ENCODE measurements around the gene ST7. TPM values are rescaled to one million over a fixed set of nuclear protein-coding genes. Genes with fewer than 3 reads are reported as not detected.
"Not testable (repeated sequence)": the region's sequence is repeated elsewhere in the genome, so short reads cannot be mapped to it uniquely, and the experiment has no call there.

ST7 gene
- total RNA-seq, 2 experiments from 2014 or later: 4.9 to 5.4 TPM

DNA sequence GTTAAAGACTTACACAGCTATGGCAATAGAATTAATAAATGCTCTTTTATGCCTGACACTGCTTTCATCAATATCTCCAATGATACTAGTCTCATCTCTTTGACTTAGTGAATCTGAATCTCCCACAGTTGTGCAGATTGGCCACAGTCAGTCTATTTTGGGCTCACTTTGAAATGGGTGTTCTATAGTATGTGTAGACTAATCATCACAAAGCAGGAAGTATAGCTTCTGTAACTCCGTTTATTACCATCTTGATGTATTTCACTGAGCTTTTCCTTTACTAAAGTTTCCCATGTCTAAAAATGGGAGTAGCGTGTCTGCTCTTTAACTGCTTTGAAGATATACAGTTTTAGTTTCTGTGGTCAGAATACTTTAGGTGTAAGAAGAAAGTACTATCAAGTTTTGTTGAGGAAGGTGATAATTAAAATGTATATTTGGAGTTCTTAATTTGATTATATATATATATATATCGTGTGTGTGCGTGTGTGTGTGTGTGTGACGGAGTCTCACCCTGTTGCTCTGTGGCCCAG, 70.1 kb downstream of the ST7 start:
- Mint-ChIP-seq H3K9me3 (no peaks in the 10 kb centered on the region), H3K27me3 (no peaks in the 10 kb centered on the region), H3K36me3 (ENCODE audit: low read depth) (no peaks in the 10 kb centered on the region), H3K4me3 (no peak overlapping the region), H3K4me1 (ENCODE audit: low read depth) (peaks cover 15% of the 10 kb centered on the region), H3K27ac (no peak overlapping the region)
- Histone ChIP-seq H3K9me3 (ENCODE audit: control insufficient read depth in 1 of 2, insufficient read depth in 1 of 2, low read length in 2 of 2) (no peaks in the 10 kb centered on the region), H3K36me3 (ENCODE audit: insufficient read depth, low read length) (no peaks in the 10 kb centered on the region), H3K27ac (ENCODE audit: low read depth in 1 of 2, low read length in 2 of 2) (no peak overlapping the region), H3K27me3 (ENCODE audit: control insufficient read depth in 1 of 2, insufficient read depth in 2 of 2, low read length in 2 of 2) (no peaks in the 10 kb centered on the region), H3K4me3 (ENCODE audit: low read length) (no peak overlapping the region), H3K4me1 (ENCODE audit: insufficient read depth, low read length) (no peaks in the 10 kb centered on the region)
- TF ChIP-seq, protein P1, sequence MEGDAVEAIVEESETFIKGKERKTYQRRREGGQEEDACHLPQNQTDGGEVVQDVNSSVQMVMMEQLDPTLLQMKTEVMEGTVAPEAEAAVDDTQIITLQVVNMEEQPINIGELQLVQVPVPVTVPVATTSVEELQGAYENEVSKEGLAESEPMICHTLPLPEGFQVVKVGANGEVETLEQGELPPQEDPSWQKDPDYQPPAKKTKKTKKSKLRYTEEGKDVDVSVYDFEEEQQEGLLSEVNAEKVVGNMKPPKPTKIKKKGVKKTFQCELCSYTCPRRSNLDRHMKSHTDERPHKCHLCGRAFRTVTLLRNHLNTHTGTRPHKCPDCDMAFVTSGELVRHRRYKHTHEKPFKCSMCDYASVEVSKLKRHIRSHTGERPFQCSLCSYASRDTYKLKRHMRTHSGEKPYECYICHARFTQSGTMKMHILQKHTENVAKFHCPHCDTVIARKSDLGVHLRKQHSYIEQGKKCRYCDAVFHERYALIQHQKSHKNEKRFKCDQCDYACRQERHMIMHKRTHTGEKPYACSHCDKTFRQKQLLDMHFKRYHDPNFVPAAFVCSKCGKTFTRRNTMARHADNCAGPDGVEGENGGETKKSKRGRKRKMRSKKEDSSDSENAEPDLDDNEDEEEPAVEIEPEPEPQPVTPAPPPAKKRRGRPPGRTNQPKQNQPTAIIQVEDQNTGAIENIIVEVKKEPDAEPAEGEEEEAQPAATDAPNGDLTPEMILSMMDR (IDR thresholded peaks at IDR 0.05): no peak
- ATAC-seq (ENCODE audit: poor library complexity) (no peak), DNase-seq (no peak)
- POLR2A ChIA-PET: interaction anchor here (0.9 to 1.3 kb wide), 2 partner anchors 14 to 18 kb away, joined by 3 to 4 read pairs; no protein-coding TSS in a partner anchor
- intact Hi-C loops (cut with DNase I, micrococcal nuclease): no loop called here
- CTCF ChIA-PET: no interaction called here

DNA sequence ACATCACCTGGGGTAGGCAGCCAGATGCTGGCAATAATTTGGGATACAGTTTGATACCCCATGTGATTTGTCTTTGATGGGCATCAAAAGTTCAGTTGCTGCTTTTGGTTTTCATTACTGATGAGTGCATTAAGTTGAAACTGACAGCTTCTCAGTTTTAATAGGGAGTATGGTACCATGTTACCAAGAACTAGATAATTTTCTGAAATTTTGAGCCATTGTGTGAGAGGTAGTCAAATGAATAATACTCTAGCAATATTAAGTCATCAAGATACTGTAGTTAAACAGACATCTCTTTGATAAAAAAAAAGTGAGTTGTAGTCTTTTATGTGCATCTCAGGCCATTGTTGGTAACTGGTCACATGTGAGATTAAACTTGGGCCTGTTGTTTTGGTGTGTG, 71.5 kb downstream of the ST7 start:
- H3K4me1 ChIP-seq (ENCODE audit: insufficient read depth, low read length): no peaks in the 10 kb centered on the region
- H3K9me3 ChIP-seq (ENCODE audit: control insufficient read depth in 1 of 2, insufficient read depth in 1 of 2, low read length in 2 of 2): no peaks in the 10 kb centered on the region
- no peak for DNase-seq
- no peak overlapping the region for H3K4me3 Mint-ChIP-seq
- H3K4me3 ChIP-seq (ENCODE audit: low read length): no peak overlapping the region
- H3K9me3 Mint-ChIP-seq: no peaks in the 10 kb centered on the region
- no peaks in the 10 kb centered on the region for H3K36me3 ChIP-seq (ENCODE audit: insufficient read depth, low read length)
- no peak for ATAC-seq (ENCODE audit: poor library complexity)
- H3K36me3 Mint-ChIP-seq (ENCODE audit: low read depth): no peaks in the 10 kb centered on the region
- peaks cover 15% of the 10 kb centered on the region for H3K4me1 Mint-ChIP-seq (ENCODE audit: low read depth)
- no peak overlapping the region for H3K27ac ChIP-seq (ENCODE audit: low read depth in 1 of 2, low read length in 2 of 2)
- ChIA-PET CTCF (no interaction called here), POLR2A (no interaction called here)
- no peaks in the 10 kb centered on the region for H3K27me3 Mint-ChIP-seq
- TF ChIP-seq, protein P1 (IDR thresholded peaks at IDR 0.05): no peak
- intact Hi-C loops (cut with DNase I, micrococcal nuclease): loop anchor here in 1 of 2 experiments (1.0 kb wide), 1 partner anchor 20 kb away; no protein-coding TSS in a partner anchor
- no peaks in the 10 kb centered on the region for H3K27me3 ChIP-seq (ENCODE audit: control insufficient read depth in 1 of 2, insufficient read depth in 2 of 2, low read length in 2 of 2)
- H3K27ac Mint-ChIP-seq: no peak overlapping the region

DNA sequence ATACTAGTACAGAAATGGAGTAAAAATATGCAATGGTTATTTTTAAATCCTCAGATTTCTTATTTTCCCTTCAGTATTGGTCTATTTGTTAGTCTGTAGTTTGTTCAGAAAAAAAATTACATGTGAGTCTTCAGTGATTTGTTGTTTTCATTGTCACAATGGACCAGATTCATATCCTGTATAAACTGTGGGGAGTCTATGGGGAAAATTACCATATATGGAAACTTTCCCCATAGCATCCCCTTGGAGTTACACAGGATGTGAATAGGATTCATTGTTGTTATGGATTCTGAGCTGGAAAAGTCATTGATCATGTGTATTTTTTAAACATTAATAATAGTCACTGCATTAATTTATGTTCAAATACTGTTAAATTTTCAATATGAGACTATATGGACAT, 72.6 kb downstream of the ST7 start:
- H3K4me1 ChIP-seq (ENCODE audit: insufficient read depth, low read length): no peaks in the 10 kb centered on the region
- H3K36me3 ChIP-seq (ENCODE audit: insufficient read depth, low read length): no peaks in the 10 kb centered on the region
- ChIA-PET POLR2A (no interaction called here), CTCF (no interaction called here)
- H3K27me3 ChIP-seq (ENCODE audit: control insufficient read depth in 1 of 2, insufficient read depth in 2 of 2, low read length in 2 of 2): no peaks in the 10 kb centered on the region
- H3K9me3 ChIP-seq (ENCODE audit: control insufficient read depth in 1 of 2, insufficient read depth in 1 of 2, low read length in 2 of 2): no peaks in the 10 kb centered on the region
- H3K27me3 Mint-ChIP-seq: no peaks in the 10 kb centered on the region
- TF ChIP-seq, protein P1 (IDR thresholded peaks at IDR 0.05): no peak
- no peak overlapping the region for H3K4me3 ChIP-seq (ENCODE audit: low read length)
- no peak overlapping the region for H3K4me3 Mint-ChIP-seq
- intact Hi-C loops (cut with DNase I, micrococcal nuclease): loop anchor here in 1 of 2 experiments (1.0 kb wide), 1 partner anchor 19 kb away; no protein-coding TSS in a partner anchor
- peaks cover 15% of the 10 kb centered on the region for H3K4me1 Mint-ChIP-seq (ENCODE audit: low read depth)
- DNase-seq (no peak), ATAC-seq (ENCODE audit: poor library complexity) (no peak)
- no peak overlapping the region for H3K27ac Mint-ChIP-seq
- no peaks in the 10 kb centered on the region for H3K36me3 Mint-ChIP-seq (ENCODE audit: low read depth)
- no peak overlapping the region for H3K27ac ChIP-seq (ENCODE audit: low read depth in 1 of 2, low read length in 2 of 2)
- no peaks in the 10 kb centered on the region for H3K9me3 Mint-ChIP-seq

DNA sequence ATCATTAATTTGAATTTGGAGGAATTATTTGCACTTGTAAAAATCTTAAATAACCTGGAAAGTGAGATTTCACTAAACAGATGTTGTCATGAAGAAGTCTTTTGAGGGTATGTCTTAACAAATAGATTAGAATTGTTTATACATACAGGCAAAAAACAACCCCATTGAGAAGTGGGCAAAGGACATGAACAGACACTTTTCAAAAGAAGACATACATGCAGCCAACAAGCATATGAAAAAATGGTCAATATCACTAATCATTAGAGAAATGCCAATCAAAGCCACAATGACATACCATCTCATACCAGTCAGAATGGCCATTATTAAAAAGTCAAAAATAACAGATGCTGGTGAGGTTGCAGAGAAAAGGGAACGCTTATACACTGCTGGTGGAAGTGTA, 77.0 kb downstream of the ST7 start:
- ATAC-seq (ENCODE audit: poor library complexity); H3K4me3 ChIP-seq (ENCODE audit: low read length): not testable (repeated sequence)

DNA sequence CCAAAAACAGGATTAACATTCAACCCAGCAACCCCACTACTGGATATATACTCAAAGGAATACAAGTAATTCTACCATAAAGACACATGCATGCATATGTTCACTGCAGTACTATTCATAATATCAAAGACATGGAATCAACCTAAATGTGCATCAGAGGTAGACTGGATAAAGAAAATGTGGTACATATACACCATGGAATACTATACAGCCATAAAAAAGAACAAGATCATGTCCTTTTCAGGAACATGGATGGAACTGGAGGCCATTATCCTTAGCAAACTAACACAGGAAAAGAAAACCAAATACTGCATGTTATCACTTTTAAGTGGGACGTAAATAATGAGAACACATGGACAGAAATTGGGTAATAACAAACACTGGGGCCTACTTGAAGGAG, 77.5 kb downstream of the ST7 start:
- H3K4me3 ChIP-seq (ENCODE audit: low read length); ATAC-seq (ENCODE audit: poor library complexity); DNase-seq; H3K27ac ChIP-seq (ENCODE audit: low read depth in 1 of 2, low read length in 2 of 2); H3K27me3 Mint-ChIP-seq; H3K36me3 ChIP-seq (ENCODE audit: insufficient read depth, low read length); H3K9me3 ChIP-seq (ENCODE audit: control insufficient read depth in 1 of 2, insufficient read depth in 1 of 2, low read length in 2 of 2); POLR2A ChIA-PET; H3K4me1 Mint-ChIP-seq (ENCODE audit: low read depth); H3K27ac Mint-ChIP-seq; H3K27me3 ChIP-seq (ENCODE audit: control insufficient read depth in 1 of 2, insufficient read depth in 2 of 2, low read length in 2 of 2); H3K4me1 ChIP-seq (ENCODE audit: insufficient read depth, low read length); H3K4me3 Mint-ChIP-seq; CTCF ChIA-PET; H3K9me3 Mint-ChIP-seq; H3K36me3 Mint-ChIP-seq (ENCODE audit: low read depth): not testable (repeated sequence)
- intact Hi-C loops (cut with DNase I, micrococcal nuclease): loop anchor here in 1 of 2 experiments (2.0 kb wide), 1 partner anchor 56 kb away; no protein-coding TSS in a partner anchor

More for the DNA sequence above, 77.0 kb downstream of the ST7 start:
- H3K27ac ChIP-seq (ENCODE audit: low read depth in 1 of 2, low read length in 2 of 2); H3K9me3 ChIP-seq (ENCODE audit: control insufficient read depth in 1 of 2, insufficient read depth in 1 of 2, low read length in 2 of 2); POLR2A ChIA-PET; H3K36me3 Mint-ChIP-seq (ENCODE audit: low read depth); H3K27me3 ChIP-seq (ENCODE audit: control insufficient read depth in 1 of 2, insufficient read depth in 2 of 2, low read length in 2 of 2); H3K4me1 ChIP-seq (ENCODE audit: insufficient read depth, low read length); H3K4me1 Mint-ChIP-seq (ENCODE audit: low read depth); H3K27ac Mint-ChIP-seq; DNase-seq; CTCF ChIA-PET; H3K4me3 Mint-ChIP-seq; H3K27me3 Mint-ChIP-seq; H3K36me3 ChIP-seq (ENCODE audit: insufficient read depth, low read length); H3K9me3 Mint-ChIP-seq: not testable (repeated sequence)
- intact Hi-C loops (cut with DNase I, micrococcal nuclease): loop anchor here in 1 of 2 experiments (2.0 kb wide), 1 partner anchor 56 kb away; no protein-coding TSS in a partner anchor
